Activated CD8-positive, alpha-beta T cell treated with anti-CD3 and anti-CD28 coated beads for 36 hours (primary cell): ENCODE data around the gene DND1. TPM values are rescaled to one million over a fixed set of nuclear protein-coding genes. Genes with fewer than 3 reads are reported as not detected.

Source experiments
- ATAC-seq: fragments of 200-7000 bp; cut with Tn5 transposase; one replicate; pipeline ENCODE4 v1.10.0; 2021; ENCODE audit warnings: mild to moderate bottlenecking, moderate library complexity
- CTCF ChIA-PET: fragments of 350-600 bp; sonication (Branson Sonifier 250); formaldehyde crosslinking; loops from one replicate; lab custom pipeline; 2021; ENCODE audit warnings: antibody characterized with exemption; lab: Charles Lee
- POLR2A ChIA-PET: fragments of 350-600 bp; sonication (Branson Sonifier 250); formaldehyde crosslinking; loops from one replicate; lab custom pipeline; 2021; ENCODE audit warnings: antibody characterized with exemption; lab: Charles Lee
- DNase-seq: peaks from one replicate; pipeline ENCODE4 v3.0.0-alpha.2; 2020
- H3K27ac Mint-ChIP-seq: one replicate; pipeline ENCODE4 v1.8.0; 2021; ENCODE audit warnings: mild to moderate bottlenecking, mixed read lengths
- H3K27me3 Mint-ChIP-seq: one replicate; pipeline ENCODE4 v1.8.0; 2021; ENCODE audit warnings: mixed read lengths
- H3K36me3 Mint-ChIP-seq: one replicate; pipeline ENCODE4 v1.8.0; 2021; ENCODE audit warnings: low read depth, mixed read lengths
- H3K4me1 Mint-ChIP-seq: one replicate; pipeline ENCODE4 v1.8.0; 2021; ENCODE audit warnings: low read depth, mixed read lengths
- H3K4me3 Mint-ChIP-seq: one replicate; pipeline ENCODE4 v1.8.0; 2021; ENCODE audit warnings: mild to moderate bottlenecking, moderate library complexity, mixed read lengths
- H3K9me3 Mint-ChIP-seq: one replicate; pipeline ENCODE4 v1.8.0; 2021; ENCODE audit warnings: mixed read lengths
- intact Hi-C: fragments of 100-400 bp; cut with micrococcal nuclease; formaldehyde crosslinking; loops from one replicate; pipeline ENCODE4 v1.10.0; 2022
- total RNA-seq, 2 experiments: library from RNA; stranded (reverse); gene quantifications; one replicate each; pipeline ENCODE4 v1.2.3, GENCODE V29; 2021
- TF ChIP-seq, protein P1 (sequence below): fragments of 200-600 bp; IDR thresholded peaks from one replicate; pipeline ENCODE4 v1.8.0; 2022; ENCODE audit warnings: antibody characterized with exemption, mild to moderate bottlenecking

The DND1 gene
- total RNA-seq, 2 experiments from 2014 or later: 2.9 to 3.2 TPM

DNA sequence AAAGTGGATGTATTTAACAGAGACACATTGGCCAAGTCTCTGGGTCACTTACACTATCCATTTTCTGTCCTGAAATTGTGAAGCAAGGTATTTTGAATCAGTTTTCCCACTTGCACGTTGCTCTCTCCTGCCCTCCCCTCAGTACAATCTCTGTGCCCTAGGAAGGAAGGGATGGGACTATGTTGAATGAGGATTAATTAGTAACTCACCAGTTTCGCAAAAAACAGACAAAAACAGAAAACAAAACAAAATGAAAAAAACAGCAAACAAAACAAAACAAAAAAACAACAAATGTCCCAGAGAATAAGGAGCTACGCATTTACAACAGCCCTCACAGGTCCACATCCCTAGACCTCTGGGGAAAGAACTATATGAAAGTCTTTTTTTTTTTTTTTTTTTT is 39.3 kb downstream of the DND1 start:
- Mint-ChIP-seq H3K9me3 (no peaks in the 10 kb centered on the region), H3K27ac (no peak overlapping the region), H3K4me3 (no peak overlapping the region), H3K27me3 (peaks cover 14% of the 10 kb centered on the region), H3K4me1 (peaks cover 37% of the 10 kb centered on the region), H3K36me3 (no peaks in the 10 kb centered on the region)
- DNase-seq: no peak
- CTCF ChIA-PET: interaction anchor here (1.1 to 3.2 kb wide), 19 partner anchors 9 to 270 kb away, joined by 3 to 16 read pairs (median 6); partner anchors contain the start of genes EIF4EBP3, IK, NDUFA2 and SLC35A4
- intact Hi-C loops: loop anchor here (5.0 kb wide), 1 partner anchor 77 kb away; the partner anchor contains the start of gene SRA1
- TF ChIP-seq, protein P1, sequence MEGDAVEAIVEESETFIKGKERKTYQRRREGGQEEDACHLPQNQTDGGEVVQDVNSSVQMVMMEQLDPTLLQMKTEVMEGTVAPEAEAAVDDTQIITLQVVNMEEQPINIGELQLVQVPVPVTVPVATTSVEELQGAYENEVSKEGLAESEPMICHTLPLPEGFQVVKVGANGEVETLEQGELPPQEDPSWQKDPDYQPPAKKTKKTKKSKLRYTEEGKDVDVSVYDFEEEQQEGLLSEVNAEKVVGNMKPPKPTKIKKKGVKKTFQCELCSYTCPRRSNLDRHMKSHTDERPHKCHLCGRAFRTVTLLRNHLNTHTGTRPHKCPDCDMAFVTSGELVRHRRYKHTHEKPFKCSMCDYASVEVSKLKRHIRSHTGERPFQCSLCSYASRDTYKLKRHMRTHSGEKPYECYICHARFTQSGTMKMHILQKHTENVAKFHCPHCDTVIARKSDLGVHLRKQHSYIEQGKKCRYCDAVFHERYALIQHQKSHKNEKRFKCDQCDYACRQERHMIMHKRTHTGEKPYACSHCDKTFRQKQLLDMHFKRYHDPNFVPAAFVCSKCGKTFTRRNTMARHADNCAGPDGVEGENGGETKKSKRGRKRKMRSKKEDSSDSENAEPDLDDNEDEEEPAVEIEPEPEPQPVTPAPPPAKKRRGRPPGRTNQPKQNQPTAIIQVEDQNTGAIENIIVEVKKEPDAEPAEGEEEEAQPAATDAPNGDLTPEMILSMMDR: no peak
- no peak for ATAC-seq
- POLR2A ChIA-PET: interaction anchor here (0.9 kb wide), 1 partner anchor 76 kb away, joined by 3 read pairs; no protein-coding TSS in a partner anchor

DNA sequence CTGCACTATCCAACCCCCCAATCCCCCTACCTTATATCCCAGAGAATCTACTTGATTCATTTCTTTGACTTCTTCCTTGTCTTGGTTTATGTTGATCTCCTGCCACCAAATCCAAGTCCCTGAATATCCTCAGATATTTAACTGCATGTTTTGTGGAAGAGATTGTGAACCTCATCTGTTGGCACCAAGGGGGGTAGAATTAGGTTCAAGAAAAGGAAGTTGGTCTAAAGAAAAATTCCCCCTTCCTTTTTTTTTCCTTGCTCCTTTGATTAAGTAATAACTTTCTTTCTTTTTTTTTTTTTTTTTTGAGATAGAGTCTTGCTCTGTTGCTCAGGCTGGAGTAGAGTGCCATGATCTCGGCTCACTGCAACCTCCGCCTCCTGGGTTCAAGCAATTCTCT is 39.9 kb downstream of the DND1 start:
- Mint-ChIP-seq H3K9me3 (no peaks in the 10 kb centered on the region), H3K36me3 (no peaks in the 10 kb centered on the region), H3K4me1 (peaks cover 31% of the 10 kb centered on the region), H3K27ac (no peak overlapping the region), H3K27me3 (peaks cover 14% of the 10 kb centered on the region), H3K4me3 (peak overlapping the region; percentile 74)
- POLR2A ChIA-PET: interaction anchor here (1.0 to 1.2 kb wide), 3 partner anchors 11 to 86 kb away, joined by 3 to 9 read pairs (median 5); partner anchors contain the start of gene EIF4EBP3
- DNase-seq (no peak), ATAC-seq (no peak)
- intact Hi-C loops: loop anchor here (5.0 kb wide), 1 partner anchor 76 kb away; the partner anchor contains the start of gene SRA1
- CTCF ChIA-PET: interaction anchor here (1.2 to 2.7 kb wide), 6 partner anchors 8 to 270 kb away, joined by 4 to 8 read pairs (median 6); partner anchors contain the start of genes EIF4EBP3, IK and NDUFA2
- TF ChIP-seq, protein P1: no peak

DNA sequence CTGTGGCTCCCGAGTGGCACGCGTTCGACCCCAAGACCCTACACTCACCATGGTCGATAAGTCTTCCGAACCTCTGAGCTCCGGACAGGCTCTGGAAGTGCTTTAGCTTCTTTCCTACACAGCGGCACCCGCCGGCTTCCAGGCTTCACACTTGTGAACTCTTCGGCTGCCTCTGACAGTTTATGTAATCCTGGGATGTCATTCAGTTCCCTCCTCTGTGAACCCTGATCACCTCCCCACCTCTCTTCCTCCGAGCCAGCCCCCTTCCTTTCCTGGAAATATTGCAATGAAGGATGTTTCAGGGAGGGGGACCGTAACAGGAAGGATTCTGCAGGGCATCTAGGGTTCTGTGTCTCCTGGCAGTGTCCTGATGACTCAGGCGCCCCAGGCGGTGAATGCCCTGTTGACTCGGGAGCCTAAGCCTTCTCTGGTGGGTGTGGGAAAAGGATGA is 40.3 kb downstream of the DND1 start, which contains the start of gene CD14:
Gene CD14 (minus strand): TSS at position 155 of the 451 bp plus-strand sequence. CDS start 104 bp downstream, at position 51.
- peaks cover 28% of the 10 kb centered on the region for H3K4me1 Mint-ChIP-seq
- ATAC-seq (no peak), DNase-seq (no peak)
- ChIA-PET POLR2A (interaction anchor here (1.0 to 1.2 kb wide), 4 partner anchors 11 to 85 kb away, joined by 3 to 9 read pairs (median 4); partner anchors contain the start of gene EIF4EBP3), CTCF (interaction anchor here (0.8 to 2.7 kb wide), 9 partner anchors 8 to 286 kb away, joined by 3 to 8 read pairs (median 4); partner anchors contain the start of genes EIF4EBP3, HBEGF, IK and NDUFA2)
- H3K9me3 Mint-ChIP-seq: peaks cover 2% of the 10 kb centered on the region
- peak within 1 kb of the TSS; percentile 71 for H3K27ac Mint-ChIP-seq
- intact Hi-C loops: loop anchor here (5.0 kb wide), 1 partner anchor 76 kb away; the partner anchor contains the start of gene SRA1
- peaks cover 16% of the 10 kb centered on the region for H3K27me3 Mint-ChIP-seq
- peaks cover 1% of the 10 kb centered on the region for H3K36me3 Mint-ChIP-seq
- H3K4me3 Mint-ChIP-seq: peak within 1 kb of the TSS; percentile 74
- TF ChIP-seq, protein P1: no peak

DNA sequence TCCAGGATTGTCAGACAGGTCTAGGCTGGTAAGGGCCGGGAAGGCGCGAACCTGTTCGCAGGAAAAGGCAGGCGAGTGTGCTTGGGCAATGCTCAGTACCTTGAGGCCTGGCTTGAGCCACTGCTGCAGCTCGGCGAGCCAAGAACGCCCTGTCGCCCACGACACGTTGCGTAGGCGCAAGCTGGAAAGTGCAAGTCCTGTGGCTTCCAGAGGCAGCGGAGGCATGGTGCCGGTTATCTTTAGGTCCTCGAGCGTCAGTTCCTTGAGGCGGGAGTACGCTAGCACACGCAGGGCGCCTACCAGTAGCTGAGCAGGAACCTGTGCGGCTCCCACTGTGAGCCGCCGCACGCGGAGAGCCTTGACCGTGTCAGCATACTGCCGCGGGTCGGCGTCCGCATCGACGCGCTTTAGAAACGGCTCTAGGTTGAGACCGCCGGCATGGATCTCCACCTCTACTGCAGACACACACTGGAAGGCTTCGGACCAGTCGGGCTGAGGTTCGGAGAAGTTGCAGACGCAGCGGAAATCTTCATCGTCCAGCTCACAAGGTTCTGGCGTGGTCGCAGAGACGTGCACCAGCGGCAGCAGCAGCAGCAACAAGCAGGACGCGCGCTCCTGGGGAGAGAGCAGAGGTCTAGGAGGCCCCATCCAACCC is 40.9 kb downstream of the DND1 start:
- Mint-ChIP-seq H3K4me1 (peaks cover 28% of the 10 kb centered on the region), H3K27me3 (peaks cover 17% of the 10 kb centered on the region), H3K4me3 (peak overlapping the region; percentile 74), H3K27ac (peak overlapping the region; percentile 71), H3K36me3 (peaks cover 2% of the 10 kb centered on the region), H3K9me3 (peaks cover 3% of the 10 kb centered on the region)
- intact Hi-C loops: loop anchor here (5.0 kb wide), 1 partner anchor 75 kb away; the partner anchor contains the start of gene SRA1
- ChIA-PET CTCF (interaction anchor here (0.8 to 2.2 kb wide), 8 partner anchors 12 to 286 kb away, joined by 3 to 8 read pairs (median 4); partner anchors contain the start of genes EIF4EBP3, HBEGF, IK and NDUFA2), POLR2A (interaction anchor here (0.9 to 1.2 kb wide), 6 partner anchors 12 to 85 kb away, joined by 3 to 9 read pairs (median 4); partner anchors contain the start of genes EIF4EBP3, IK and NDUFA2)
- TF ChIP-seq, protein P1: no peak
- peak; percentile 68 for DNase-seq
- peak; percentile 65 for ATAC-seq
